LHCN-M2 (cell line): ENCODE data around the gene PTGFR. TPM values are rescaled to one million over a fixed set of nuclear protein-coding genes. Genes with fewer than 3 reads are reported as not detected.

Experiments used
- DNase-seq: peaks from one replicate; pipeline ENCODE4 v3.0.0-alpha.2; 2012; ENCODE audit warnings: low read depth
- total RNA-seq: library from RNA; depleted of rRNA; stranded (reverse); fragments of >200 nt; gene quantifications from 2 replicates; pipeline ENCODE4 v1.2.3, GENCODE V29; 2014

PTGFR gene
- total RNA-seq, 1 experiment from 2014 or later = 32.8 TPM

GRCh38 chr1:78520216-78520615, 29.4 kb downstream of the PTGFR start:
- DNase-seq = peak; percentile 65

- DNase-seq = no peak
Observed at GRCh38 chr1:78520843-78521242, 30.1 kb downstream of the PTGFR start.

GRCh38 chr1:78522136-78522535, 31.4 kb downstream of the PTGFR start:
- DNase-seq = no peak

GRCh38 chr1:78526496-78526895, 35.7 kb downstream of the PTGFR start:
- DNase-seq = no peak

GRCh38 chr1:78527706-78528105, 36.9 kb downstream of the PTGFR start:
- DNase-seq = no peak

GRCh38 chr1:78533527-78533926, 42.8 kb downstream of the PTGFR start:
- DNase-seq = no peak

- no peak for DNase-seq
Observed at GRCh38 chr1:78535286-78535685, 44.5 kb downstream of the PTGFR start.

- DNase-seq = peak; percentile 26
Observed at GRCh38 chr1:78536427-78536826, 45.7 kb downstream of the PTGFR start.

- DNase-seq = peak; percentile 26
Observed at GRCh38 chr1:78540048-78540447, 49.3 kb downstream of the PTGFR start.

- DNase-seq = no peak
Observed at GRCh38 chr1:78541479-78541878, 50.7 kb downstream of the PTGFR start.

GRCh38 chr1:78543941-78544643, 53.3 kb downstream of the PTGFR start:
- DNase-seq = no peak

- no peak for DNase-seq
Observed at GRCh38 chr1:78547081-78547480, 56.3 kb downstream of the PTGFR start.

GRCh38 chr1:78549331-78549730, 58.6 kb downstream of the PTGFR start:
- DNase-seq = no peak

- DNase-seq = peak; percentile 17
Observed at GRCh38 chr1:78549891-78550290, 59.1 kb downstream of the PTGFR start.

GRCh38 chr1:78553859-78554258, 63.1 kb downstream of the PTGFR start:
- DNase-seq = peak; percentile 13

- DNase-seq = no peak
Observed at GRCh38 chr1:78554840-78555239, 64.1 kb downstream of the PTGFR start.

- no peak for DNase-seq
Observed at GRCh38 chr1:78559680-78560079, 68.9 kb downstream of the PTGFR start.

GRCh38 chr1:78560811-78561210, 70.0 kb downstream of the PTGFR start:
- no peak for DNase-seq

GRCh38 chr1:78561856-78562255, 71.1 kb downstream of the PTGFR start:
- peak; percentile 54 for DNase-seq

GRCh38 chr1:78565393-78565792, 74.6 kb downstream of the PTGFR start:
- no peak for DNase-seq

GRCh38 chr1:78570539-78570938, 79.8 kb downstream of the PTGFR start:
- DNase-seq = no peak

GRCh38 chr1:78577257-78578100, 86.7 kb downstream of the PTGFR start:
- DNase-seq = peak; percentile 34

- peak; percentile 48 for DNase-seq
Observed at GRCh38 chr1:78586572-78586971, 95.8 kb downstream of the PTGFR start.
